GM23338 (cell line): ENCODE data around the gene DOCK1.

Experiments used
- CREB1 ChIP-seq: fragments of 250-450 bp; sonication (Bioruptor Pico); IDR thresholded peaks from 2 replicates; pipeline ENCODE4 v1.5.0; 2020; ENCODE audit warnings: low read depth, mild to moderate bottlenecking, moderate library complexity
- CTCF ChIP-seq, 2 experiments: fragments of 200-600 bp in 1 of 2; sonication (generic) in 1 of 2; conservative IDR thresholded peaks; 2 replicates each; pipeline versions ENCODE4 v1.5.1 to v1.6.1; 2016 to 2017; ENCODE audit warnings: antibody characterized with exemption in 2 of 2, low read depth in 2 of 2, mild to moderate bottlenecking in 2 of 2, moderate library complexity in 1 of 2
- EZH2 ChIP-seq: fragments of 200-600 bp; sonication (generic); IDR thresholded peaks from one replicate; pipeline ENCODE4 v1.8.0; 2017; ENCODE audit warnings: antibody characterized with exemption, mild to moderate bottlenecking, low read depth; ENCODE audit not compliant: unreplicated experiment
- EZH2phosphoT487 ChIP-seq: fragments of 200-600 bp; sonication (generic); IDR thresholded peaks from one replicate; pipeline ENCODE4 v1.8.1; 2018; ENCODE audit warnings: antibody characterized with exemption; ENCODE audit not compliant: unreplicated experiment
- POLR2AphosphoS5 ChIP-seq: IDR thresholded peaks from 2 replicates; pipeline ENCODE4 v1.6.1; 2016; ENCODE audit warnings: antibody characterized with exemption, low read depth
- REST ChIP-seq: IDR thresholded peaks from one replicate; pipeline ENCODE4 v1.6.1; 2018; ENCODE audit warnings: antibody characterized with exemption; ENCODE audit not compliant: unreplicated experiment

- TF ChIP-seq POLR2AphosphoS5, result no peak
- TF ChIP-seq CTCF (conservative IDR thresholded peaks at IDR 0.05; ENCODE audit: low read depth in 2 of 2), result no peak
- TF ChIP-seq CREB1 (CRISPR knock-in tag), result no peak
- no peak for TF ChIP-seq REST
- TF ChIP-seq EZH2phosphoT487, result no peak
- no peak for TF ChIP-seq EZH2
These were observed 50.9 kb downstream of the DOCK1 start for GRCh38 chr10:126955934-126956711.
